GM12874 (cell line): ENCODE measurements around the gene PMEL.

Experiments
- CTCF ChIP-seq: IDR thresholded peaks from 2 replicates; pipeline ENCODE4 v1.5.1; 2011; ENCODE audit warnings: low read depth, mild to moderate bottlenecking, control low read depth, low read length, moderate library complexity; ENCODE audit not compliant: insufficient read depth

Gene PMEL

GRCh38 chr12:55965240-55965639, 602 bp downstream of the PMEL start:
- TF ChIP-seq CTCF, result no peak

GRCh38 chr12:55963760-55964159, 2.1 kb downstream of the PMEL start:
- no peak for TF ChIP-seq CTCF

- TF ChIP-seq CTCF, result no peak
Measured at GRCh38 chr12:55957106-55957859, 8.6 kb downstream of the PMEL start.

- peak; percentile 35 for TF ChIP-seq CTCF
Measured at GRCh38 chr12:55955800-55956508, 9.9 kb downstream of the PMEL start.

- TF ChIP-seq CTCF, result no peak
Measured at GRCh38 chr12:55955344-55955743, 10.5 kb downstream of the PMEL start.

GRCh38 chr12:55946553-55946952, 19.3 kb downstream of the PMEL start:
- no peak for TF ChIP-seq CTCF

- TF ChIP-seq CTCF, result no peak
Measured at GRCh38 chr12:55942577-55943136, 23.2 kb downstream of the PMEL start.
